K562 (cell line): ENCODE data around the gene METTL25B. TPM values are rescaled to one million over a fixed set of nuclear protein-coding genes. Genes with fewer than 3 reads are reported as not detected.

Experiments used
- ATAC-seq: fragments of 200-7000 bp; cut with Tn5 transposase; 3 replicates; pipeline ENCODE4 v1.9.1; 2020; ENCODE audit warnings: moderate library complexity
- BruUV-seq: library from RNA; stranded (reverse); fragments of 400-500 nt; replicated peaks from 2 replicates; lab custom pipeline; 2021; lab: Mats Ljungman, UMichigan
- CTCF ChIA-PET: fragments of 300-600 bp; formaldehyde crosslinking; extraction: SDS; loops from one replicate; lab custom pipeline; 2021; ENCODE audit warnings: low intra/inter-chr PET ratio; lab: Yijun Ruan, JAX
- POLR2A ChIA-PET: fragments of 300-600, 350-650 bp; sonication (Branson Sonifier 250); formaldehyde crosslinking; extraction: SDS; loops from one replicate; lab custom pipeline; 2021; ENCODE audit warnings: antibody characterized with exemption, inconsistent platforms; lab: Yijun Ruan, JAX
- DNase-seq, 4 experiments: peaks; one replicate each; pipeline versions ENCODE4 v3.0.0 to v3.0.0-alpha.2; 2011 to 2018; ENCODE audit warnings: low spot score in 3 of 4, mixed read lengths in 3 of 4; ENCODE audit errors: extremely low read depth in 1 of 4
- FAIRE-seq: peaks from 2 replicates; lab custom pipeline; 2011; peaks lifted over from hg19 to GRCh38; lab: Jason Lieb, UNC
- H2AFZ ChIP-seq: 2 replicates; pipeline ENCODE4 v1.6.0; 2011; ENCODE audit warnings: low read depth, low read length, control low read depth, inconsistent platforms
- H3K27ac ChIP-seq: fragments of 200-600 bp; 3 replicates; pipeline ENCODE4 v1.8.0; 2011; ENCODE audit warnings: low read depth, mild to moderate bottlenecking, control low read depth, inconsistent platforms, low read length, moderate library complexity, mixed read lengths; ENCODE audit errors: extremely low read depth
- H3K27me3 ChIP-seq, 2 experiments: fragments of 300-600 bp in 1 of 2; 2 replicates in 1 of 2; 3 replicates in 1 of 2; pipeline versions ENCODE4 v1.6.0 to v1.8.0; 2011; ENCODE audit warnings: inconsistent platforms in 2 of 2, low read length in 2 of 2, mild to moderate bottlenecking in 1 of 2, mixed read lengths in 1 of 2, moderate library complexity in 1 of 2; ENCODE audit not compliant: control insufficient read depth in 2 of 2, insufficient read depth in 2 of 2
- H3K36me3 ChIP-seq: fragments of 300-600 bp; 3 replicates; pipeline ENCODE4 v1.8.0; 2011; ENCODE audit warnings: mild to moderate bottlenecking, low read length, inconsistent platforms; ENCODE audit not compliant: control insufficient read depth, insufficient read depth
- H3K4me1 ChIP-seq, 2 experiments: fragments of 200-600 bp in 1 of 2; replicated peaks in 1 of 2; 2 replicates in 1 of 2; 3 replicates in 1 of 2; pipeline versions ENCODE4 v1.5.1 to v1.8.0; 2011; ENCODE audit warnings: inconsistent platforms in 2 of 2, low read length in 2 of 2, mild to moderate bottlenecking in 1 of 2, mixed read lengths in 1 of 2, moderate library complexity in 1 of 2; ENCODE audit not compliant: control insufficient read depth in 2 of 2, insufficient read depth in 2 of 2
- H3K4me2 ChIP-seq: 2 replicates; pipeline ENCODE4 v1.6.1; 2011; ENCODE audit warnings: low read length, control low read depth, inconsistent platforms, mixed read lengths; ENCODE audit not compliant: insufficient read depth
- H3K4me3 ChIP-seq: fragments of 200-600 bp; sonication (generic), shearing (Covaris generic); 2 replicates; pipeline ENCODE4 v1.5.1; 2016; ENCODE audit warnings: control low read depth, inconsistent platforms
- H3K79me2 ChIP-seq: fragments of 200-600 bp; 3 replicates; pipeline ENCODE4 v1.8.0; 2011; ENCODE audit warnings: low read length, inconsistent platforms; ENCODE audit not compliant: control insufficient read depth, insufficient read depth
- H3K9ac ChIP-seq, 2 experiments: 2 replicates each; pipeline versions ENCODE4 v1.6.0 to v1.6.1; 2011; ENCODE audit warnings: low read depth in 2 of 2, low read length in 2 of 2, control low read depth in 1 of 2, inconsistent platforms in 1 of 2, mild to moderate bottlenecking in 1 of 2, mixed read lengths in 1 of 2; ENCODE audit not compliant: insufficient read depth in 1 of 2
- H3K9me1 ChIP-seq: one replicate; pipeline ENCODE4 v1.6.0; 2011; ENCODE audit warnings: inconsistent platforms, mild to moderate bottlenecking, low read length, moderate library complexity; ENCODE audit not compliant: control insufficient read depth, insufficient read depth
- H3K9me3 ChIP-seq: replicated peaks from 2 replicates; pipeline ENCODE4 v1.5.1; 2011; ENCODE audit warnings: low read depth, low read length, inconsistent platforms; ENCODE audit not compliant: control insufficient read depth, insufficient read depth
- H4K20me1 ChIP-seq: replicated peaks from 2 replicates; pipeline ENCODE4 v1.6.1; 2011; ENCODE audit warnings: low read length, inconsistent platforms, mixed read lengths; ENCODE audit not compliant: control insufficient read depth, insufficient read depth
- BDP1 ChIP-seq: IDR thresholded peaks from 3 replicates; pipeline ENCODE4 v1.6.1; 2011; ENCODE audit not compliant: insufficient read length, insufficient read depth
- CEBPZ ChIP-seq: fragments of 150-350 bp; IDR thresholded peaks from 2 replicates; pipeline ENCODE4 v1.6.1; 2014; ENCODE audit warnings: low read depth, mild to moderate bottlenecking, low read length, borderline replicate concordance
- EP400 ChIP-seq: fragments of 450-650 bp; IDR thresholded peaks from 2 replicates; pipeline ENCODE4 v1.6.1; 2017; ENCODE audit warnings: antibody characterized with exemption, mild to moderate bottlenecking, moderate library complexity
- FOS ChIP-seq: IDR thresholded peaks from 3 replicates; pipeline ENCODE4 v1.6.1; 2011; ENCODE audit not compliant: insufficient read length; ENCODE audit errors: extremely low read depth
- KHSRP ChIP-seq: fragments of 450-650 bp; IDR thresholded peaks from 2 replicates; pipeline ENCODE4 v1.6.1; 2017
- NCOA2 ChIP-seq, 2 experiments: fragments of 450-650 bp; IDR thresholded peaks; 2 replicates each; pipeline ENCODE4 v1.6.1; 2018; ENCODE audit warnings: mild to moderate bottlenecking in 2 of 2, moderate library complexity in 1 of 2; ENCODE audit not compliant: partially characterized antibody in 2 of 2
- PTRF ChIP-seq: fragments of 450-650 bp; IDR thresholded peaks from 2 replicates; pipeline ENCODE4 v1.6.1; 2016; ENCODE audit warnings: mild to moderate bottlenecking, missing genetic modification characterization, missing compliant biosample characterization
- SPI1 ChIP-seq: IDR thresholded peaks from 2 replicates; pipeline ENCODE4 v1.6.1; 2011; ENCODE audit warnings: low read depth, low read length, control low read depth, borderline replicate concordance
- ZNF217 ChIP-seq: sonication (generic); formaldehyde crosslinking; IDR thresholded peaks from 2 replicates; pipeline ENCODE4 v1.8.0; 2022; ENCODE audit warnings: mild to moderate bottlenecking, missing genetic modification reagents
- WGBS: fragments of 100-300 bp; shearing (Covaris generic); methylation state at CpG from one replicate; pipeline ENCODE4 v1.1.6; 2016; ENCODE audit warnings: low coverage, mixed read lengths; ENCODE audit not compliant: insufficient coverage; ENCODE audit errors: missing lambda C conversion rate; 5-methylcytosine and 5-hydroxymethylcytosine counted together
- in situ Hi-C: fragments of 300-500 bp; cut with MboI; formaldehyde crosslinking; loops from 4 replicates; pipeline ENCODE4 v1.15.0; 2018; ENCODE audit warnings: inconsistent platforms, mixed read lengths
- intact Hi-C: fragments of 100-400 bp; cut with micrococcal nuclease; formaldehyde crosslinking; loops from 2 replicates; pipeline ENCODE4 v1.14.2; 2022
- polyA plus RNA-seq, 8 experiments: library from polyadenylated mRNA; depleted of rRNA in 4 of 8; stranded (reverse) in 5 of 8; unstranded in 3 of 8; fragments of >200 nt; fragmentation: Nextera tagmentation in 2 of 8; fragmentation: Illumina TruSeq in 1 of 8; extraction: Ambion mirVana in 2 of 8; extraction: Trizol in 1 of 8; gene quantifications; 2 replicates each; pipeline versions ENCODE4 v1.2.1 to v1.2.3, GENCODE V29; 2011 to 2014; ENCODE audit warnings: inconsistent platforms in 1 of 8, missing spikeins in 1 of 8
- total RNA-seq, 7 experiments: library from RNA; depleted of rRNA in 6 of 7; stranded (reverse); fragments of >200 nt in 6 of 7; fragmentation: Illumina TruSeq in 2 of 7; extraction: Trizol in 2 of 7; gene quantifications; 2 replicates each; pipeline versions ENCODE4 v1.2.1 to v1.2.3, GENCODE V29; 2011 to 2021; ENCODE audit warnings: low replicate concordance in 1 of 7
- TF ChIP-seq, protein P1 (sequence below): fragments of 250-450 bp; sonication (Bioruptor Pico); IDR thresholded peaks from 2 replicates; pipeline ENCODE4 v1.8.0; 2022; ENCODE audit warnings: moderate library complexity, mild to moderate bottlenecking, inconsistent platforms
- TF ChIP-seq, protein P2 (sequence below): sonication (generic); formaldehyde crosslinking; IDR thresholded peaks from 2 replicates; pipeline ENCODE4 v1.8.1; 2023; ENCODE audit warnings: mild to moderate bottlenecking, missing genetic modification reagents

The METTL25B gene
- total and polyA plus RNA-seq, 9 of the 15 experiments (the other 6 are each of a cell fraction or from before 2014, with no cell fraction given), result 7.7 to 48.3 (median 33.1) TPM

DNA sequence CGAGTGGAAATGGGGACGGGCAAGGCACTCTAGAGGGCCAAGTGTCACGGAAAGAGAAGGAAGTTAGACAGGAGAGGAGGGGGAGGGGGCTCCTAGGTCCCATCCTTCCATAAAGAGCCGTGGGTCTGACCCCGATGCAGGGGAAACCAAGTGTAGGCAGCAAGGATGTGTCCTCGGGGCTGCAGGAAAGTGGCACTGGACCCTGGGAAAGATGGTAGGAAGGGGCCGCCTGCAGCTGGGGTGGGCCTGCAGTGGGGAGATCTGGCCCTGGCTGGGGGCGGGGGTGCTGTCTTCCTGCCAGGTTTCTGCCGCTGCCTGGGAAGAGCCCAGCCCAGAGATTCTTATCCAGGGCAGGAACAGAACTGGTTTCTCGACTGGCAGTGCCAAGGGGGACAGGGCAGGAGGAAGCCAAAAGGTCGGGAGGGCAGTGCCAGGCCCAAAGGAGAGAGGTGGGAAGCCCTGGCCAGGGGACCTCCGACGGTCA lies 35.8 kb upstream of the METTL25B start (continued):
- TF ChIP-seq SPI1 (no peak), NCOA2 (IDR thresholded peaks at IDR 0.05; ENCODE audit: partially characterized antibody in 2 of 2) (no peak)

DNA sequence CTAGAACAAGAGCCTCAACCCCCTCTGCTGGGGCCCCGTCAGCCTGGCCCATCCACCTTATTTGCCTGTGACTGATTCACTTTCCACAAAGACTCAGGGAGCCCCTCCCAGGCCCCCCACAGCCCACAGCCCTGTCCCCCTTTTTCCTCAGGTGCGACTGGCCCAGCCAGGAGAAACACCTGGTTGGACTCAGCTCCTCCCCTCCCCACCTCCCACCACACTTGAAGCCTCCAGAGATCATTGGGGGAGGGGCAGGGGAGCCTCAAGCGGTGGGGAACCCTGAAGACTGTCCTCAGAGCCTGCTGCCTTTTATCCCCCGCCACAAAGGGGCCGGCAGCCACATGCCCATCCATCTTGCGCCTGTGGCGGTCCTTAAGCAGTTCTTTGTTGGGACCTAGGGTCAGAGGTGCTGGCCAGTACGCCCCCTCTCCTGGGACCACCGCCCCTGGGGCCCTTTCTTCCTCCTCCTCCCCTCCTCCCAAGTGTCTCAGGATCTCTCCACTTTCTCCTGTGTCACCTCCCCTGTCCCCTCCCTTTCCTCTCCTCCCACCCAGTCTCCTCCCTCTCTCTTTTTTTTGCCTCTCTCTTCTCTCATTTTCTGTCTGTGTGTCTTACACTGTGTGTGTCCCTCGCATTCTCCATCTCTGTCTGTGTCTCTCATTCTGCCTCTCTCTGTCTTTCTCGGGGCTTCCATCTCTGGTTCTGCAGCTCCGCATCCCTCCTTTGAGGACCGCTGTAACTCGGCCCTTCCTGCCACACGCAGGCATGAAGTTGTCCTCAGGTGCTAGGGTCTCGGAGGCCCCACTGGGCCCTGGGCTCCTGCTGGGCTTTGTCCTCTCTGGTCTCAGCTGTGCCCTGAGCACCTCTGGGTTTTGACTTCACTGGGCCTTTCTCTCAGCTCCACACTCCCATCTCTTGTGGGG lies 35.1 kb upstream of the METTL25B start:
- H3K79me2 ChIP-seq, result 0 out of 3 replicates have a peak, but pooled peaks cover 3% of the 10 kb centered on the region
- H2AFZ ChIP-seq, result peak overlapping the region; percentile 92
- intact Hi-C loops, result no loop called here
- in situ Hi-C loops, result no loop called here
- FAIRE-seq (peak; percentile 80), DNase-seq (peak; percentile 80 to 89 (median 81)), ATAC-seq (peak; percentile 72)
- ChIA-PET POLR2A (interaction anchor here (0.6 to 5.9 kb wide), 7 partner anchors 14 to 165 kb away, joined by 3 to 60 read pairs (median 4); partner anchors contain the start of genes ISG20L2 and METTL25B), CTCF (interaction anchor here (0.8 to 6.6 kb wide), 3 partner anchors 13 to 168 kb away, joined by 3 to 143 read pairs (median 4); partner anchors contain the start of genes CRABP2, ISG20L2, METTL25B and NTRK1)
- no peaks in the 10 kb centered on the region for H3K36me3 ChIP-seq
- H3K4me1 ChIP-seq, result peaks cover 49 to 62% of the 10 kb centered on the region in 2 experiments
- peak overlapping the region; percentile 72 for H3K4me2 ChIP-seq
- WGBS, result 6% methylated on average over 13 of the region's 16 CpGs
- no peaks in the 10 kb centered on the region for H3K27me3 ChIP-seq
- BruUV-seq, result TSS peak; percentile 85
- no peaks in the 10 kb centered on the region for H3K9me1 ChIP-seq
- H3K27ac ChIP-seq, result peak overlapping the region; percentile 91
- H3K9me3 ChIP-seq, result no peaks in the 10 kb centered on the region
- H4K20me1 ChIP-seq, result no peaks in the 10 kb centered on the region
- H3K9ac ChIP-seq, result peak overlapping the region; percentile 49 to 92
- H3K4me3 ChIP-seq, result peak overlapping the region; percentile 28
- no peak for TF ChIP-seq CEBPZ
- TF ChIP-seq EP400, result peak; percentile 55; the same call in 1 of the 2 replicates
- no peak for TF ChIP-seq FOS
- TF ChIP-seq, protein P1, sequence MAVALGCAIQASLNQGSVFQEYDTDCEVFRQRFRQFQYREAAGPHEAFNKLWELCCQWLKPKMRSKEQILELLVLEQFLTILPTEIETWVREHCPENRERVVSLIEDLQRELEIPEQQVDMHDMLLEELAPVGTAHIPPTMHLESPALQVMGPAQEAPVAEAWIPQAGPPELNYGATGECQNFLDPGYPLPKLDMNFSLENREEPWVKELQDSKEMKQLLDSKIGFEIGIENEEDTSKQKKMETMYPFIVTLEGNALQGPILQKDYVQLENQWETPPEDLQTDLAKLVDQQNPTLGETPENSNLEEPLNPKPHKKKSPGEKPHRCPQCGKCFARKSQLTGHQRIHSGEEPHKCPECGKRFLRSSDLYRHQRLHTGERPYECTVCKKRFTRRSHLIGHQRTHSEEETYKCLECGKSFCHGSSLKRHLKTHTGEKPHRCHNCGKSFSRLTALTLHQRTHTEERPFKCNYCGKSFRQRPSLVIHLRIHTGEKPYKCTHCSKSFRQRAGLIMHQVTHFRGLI (CRISPR knock-in tag), result peak; percentile 98; the same call in 1 of the 2 replicates
- no peak for TF ChIP-seq KHSRP
- TF ChIP-seq ZNF217 (CRISPR knock-in tag), result no peak
- TF ChIP-seq PTRF (tag), result no peak
- TF ChIP-seq, protein P2, sequence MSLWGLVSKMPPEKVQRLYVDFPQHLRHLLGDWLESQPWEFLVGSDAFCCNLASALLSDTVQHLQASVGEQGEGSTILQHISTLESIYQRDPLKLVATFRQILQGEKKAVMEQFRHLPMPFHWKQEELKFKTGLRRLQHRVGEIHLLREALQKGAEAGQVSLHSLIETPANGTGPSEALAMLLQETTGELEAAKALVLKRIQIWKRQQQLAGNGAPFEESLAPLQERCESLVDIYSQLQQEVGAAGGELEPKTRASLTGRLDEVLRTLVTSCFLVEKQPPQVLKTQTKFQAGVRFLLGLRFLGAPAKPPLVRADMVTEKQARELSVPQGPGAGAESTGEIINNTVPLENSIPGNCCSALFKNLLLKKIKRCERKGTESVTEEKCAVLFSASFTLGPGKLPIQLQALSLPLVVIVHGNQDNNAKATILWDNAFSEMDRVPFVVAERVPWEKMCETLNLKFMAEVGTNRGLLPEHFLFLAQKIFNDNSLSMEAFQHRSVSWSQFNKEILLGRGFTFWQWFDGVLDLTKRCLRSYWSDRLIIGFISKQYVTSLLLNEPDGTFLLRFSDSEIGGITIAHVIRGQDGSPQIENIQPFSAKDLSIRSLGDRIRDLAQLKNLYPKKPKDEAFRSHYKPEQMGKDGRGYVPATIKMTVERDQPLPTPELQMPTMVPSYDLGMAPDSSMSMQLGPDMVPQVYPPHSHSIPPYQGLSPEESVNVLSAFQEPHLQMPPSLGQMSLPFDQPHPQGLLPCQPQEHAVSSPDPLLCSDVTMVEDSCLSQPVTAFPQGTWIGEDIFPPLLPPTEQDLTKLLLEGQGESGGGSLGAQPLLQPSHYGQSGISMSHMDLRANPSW (CRISPR knock-in tag), result no peak
- no peak for TF ChIP-seq BDP1
